Stomach smooth muscle (tissue), 2 donors: ENCODE data around the gene LRRC31.

Experiments
- H3K27ac ChIP-seq: one replicate; pipeline ENCODE4 v1.7.0; 2013; ENCODE audit warnings: mild to moderate bottlenecking, low read length, inconsistent platforms
- H3K27me3 ChIP-seq, 2 donors: one replicate each; pipeline ENCODE4 v1.7.0; 2013; ENCODE audit warnings: low read length in 2 of 2; ENCODE audit not compliant: insufficient read depth in 2 of 2, control insufficient read depth in 1 of 2
- H3K36me3 ChIP-seq, 2 donors: one replicate each; pipeline ENCODE4 v1.7.0; 2013; ENCODE audit warnings: low read length in 2 of 2; ENCODE audit not compliant: control insufficient read depth in 2 of 2, insufficient read depth in 2 of 2
- H3K4me1 ChIP-seq: one replicate; pipeline ENCODE4 v1.7.0; 2013; ENCODE audit warnings: low read length; ENCODE audit not compliant: control insufficient read depth, insufficient read depth
- H3K4me3 ChIP-seq, 2 donors: one replicate each; pipeline ENCODE4 v1.7.0; 2013; ENCODE audit warnings: low read length in 2 of 2
- H3K9ac ChIP-seq, 2 donors: one replicate each; pipeline ENCODE4 v1.7.0; 2013; ENCODE audit warnings: low read length in 2 of 2, mild to moderate bottlenecking in 1 of 2
- H3K9me3 ChIP-seq, 2 donors: one replicate each; pipeline ENCODE4 v1.7.0; 2013; ENCODE audit warnings: low read length in 2 of 2; ENCODE audit not compliant: control insufficient read depth in 2 of 2
- donor health status: healthy.
- donor health status: Pancreatic carcinoma.

The LRRC31 gene

DNA sequence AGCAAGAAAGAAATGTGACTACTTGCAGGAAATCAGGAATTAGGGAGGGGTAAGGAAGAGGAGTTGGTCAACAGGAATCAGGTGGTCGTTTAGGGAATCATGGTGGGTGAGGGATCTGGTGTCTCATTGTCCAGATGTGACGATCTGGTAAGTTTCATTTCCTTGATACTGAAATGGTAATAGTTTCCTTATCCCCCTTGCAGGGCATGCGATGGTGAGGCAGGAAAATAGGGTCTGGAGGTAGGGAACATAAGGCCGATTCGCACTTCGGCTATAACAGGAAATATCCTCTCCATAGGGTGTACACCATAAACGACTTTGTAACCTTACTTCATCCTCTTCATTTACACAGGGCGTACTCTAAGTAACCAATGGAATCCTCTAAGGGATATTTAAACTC lies 56.5 kb downstream of the LRRC31 start:
- H3K9ac ChIP-seq, result peak overlapping the region; percentile 73 to 75
- H3K9me3 ChIP-seq, result no peaks in the 10 kb centered on the region
- peaks cover 17% of the 10 kb centered on the region for H3K4me1 ChIP-seq
- no peaks in the 10 kb centered on the region for H3K36me3 ChIP-seq
- peak overlapping the region; percentile 76 for H3K4me3 ChIP-seq
- H3K27me3 ChIP-seq, result no peaks in the 10 kb centered on the region
- no peak overlapping the region for H3K27ac ChIP-seq

DNA sequence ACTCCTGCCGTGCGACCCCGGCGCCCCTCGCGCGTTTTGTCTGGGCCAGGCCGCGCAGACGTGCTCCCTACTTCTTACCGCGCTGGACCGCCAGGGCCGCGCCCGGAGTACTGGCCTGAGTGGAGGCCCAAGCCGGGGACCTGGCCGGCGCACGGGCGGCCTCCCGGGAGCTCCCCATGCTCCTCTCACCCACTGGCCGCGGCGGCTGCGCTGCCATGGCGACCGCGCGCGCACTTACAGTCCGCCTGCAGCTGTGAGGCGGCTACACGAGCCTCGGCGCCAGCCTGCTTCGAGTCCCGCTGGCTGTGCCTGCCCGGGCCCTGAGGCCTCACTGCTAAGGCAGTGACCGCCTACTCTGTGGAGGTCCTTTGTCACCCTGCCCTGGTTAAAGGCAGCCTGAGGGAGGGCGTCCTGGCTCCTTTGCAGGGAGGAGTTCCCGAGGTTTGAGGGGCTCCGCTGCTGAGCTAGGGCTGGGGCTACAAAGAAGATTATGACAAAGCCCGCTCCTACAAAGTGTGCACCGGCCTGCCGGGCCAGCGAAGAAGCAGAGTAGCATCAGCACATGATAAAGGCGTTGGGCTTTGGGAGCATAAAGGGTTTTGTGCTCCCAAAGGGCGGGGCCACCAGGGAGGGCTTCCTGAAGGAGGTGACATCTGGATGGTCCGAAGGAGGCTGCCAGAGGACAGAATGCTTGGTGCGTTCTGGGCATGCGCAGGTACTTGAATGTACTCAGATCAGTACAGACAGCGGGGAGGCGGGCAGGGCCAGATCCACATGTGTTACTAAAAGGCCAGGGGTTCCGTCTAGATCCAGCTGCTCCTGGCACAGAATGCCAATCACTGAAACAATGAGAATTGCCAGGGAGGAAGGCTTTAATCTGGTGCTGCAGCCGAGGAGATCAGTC lies 57.2 kb downstream of the LRRC31 start, which contains the start of the genes LRRC34 and LRRIQ4:
Gene LRRC34 (minus strand): TSS at position 573 of the 904 bp plus-strand sequence. CDS start 356 bp downstream, at position 217.
Gene LRRIQ4 (plus strand): TSS at position 539 of the 904 bp plus-strand sequence. CDS start 9,052 bp downstream, outside the sequence.
- Histone ChIP-seq H3K4me3 (peak within 1 kb of the TSS; percentile 76), H3K9ac (peak within 1 kb of the TSS; percentile 73 to 75)

DNA sequence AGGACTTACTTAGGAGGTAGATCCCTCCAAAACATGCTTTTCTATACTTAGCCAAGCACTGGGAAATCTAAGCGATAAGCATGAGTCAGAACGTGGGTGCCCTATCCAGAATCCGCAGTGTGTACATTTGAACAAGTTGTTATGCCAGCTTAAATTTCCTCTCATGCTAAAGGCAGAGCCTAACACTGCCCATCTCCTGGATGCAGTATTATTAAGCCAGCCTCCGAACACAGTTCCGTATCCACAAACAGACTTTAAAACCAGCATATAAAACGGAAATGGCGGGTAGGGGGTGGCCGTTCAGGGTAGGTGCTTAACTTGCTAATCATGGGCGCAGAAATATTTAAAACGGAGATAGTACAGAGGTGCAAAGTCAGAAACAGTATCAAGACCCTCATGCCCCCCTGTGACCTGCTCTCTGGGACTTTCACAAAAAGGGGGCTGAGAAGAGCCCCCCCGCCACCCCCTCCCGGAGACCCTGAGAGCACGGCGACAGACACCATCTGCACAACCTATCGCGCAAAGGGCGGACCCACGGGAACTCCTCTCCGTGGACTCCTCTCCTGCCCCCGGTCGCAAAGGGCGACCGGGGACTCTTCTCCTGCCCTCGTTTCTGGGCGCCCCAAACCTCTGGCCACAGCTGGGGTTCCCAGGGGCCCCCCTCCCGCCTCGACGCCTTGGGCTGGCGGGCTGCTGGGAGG lies 58.0 kb downstream of the LRRC31 start:
- H3K27ac ChIP-seq, result peak overlapping the region; percentile 59
- no peaks in the 10 kb centered on the region for H3K9me3 ChIP-seq
- peak overlapping the region; percentile 76 for H3K4me3 ChIP-seq
- H3K9ac ChIP-seq, result peak overlapping the region; percentile 73 to 75
- H3K4me1 ChIP-seq, result peaks cover 17% of the 10 kb centered on the region
- H3K27me3 ChIP-seq, result no peaks in the 10 kb centered on the region
- H3K36me3 ChIP-seq, result no peaks in the 10 kb centered on the region

More for the DNA sequence above, 57.2 kb downstream of the LRRC31 start, which contains the start of the genes LRRC34 and LRRIQ4:
- Histone ChIP-seq H3K36me3 (no peaks in the 10 kb centered on the region), H3K4me1 (peaks cover 17% of the 10 kb centered on the region), H3K27ac (peak within 1 kb of the TSS; percentile 59), H3K9me3 (no peaks in the 10 kb centered on the region), H3K27me3 (no peaks in the 10 kb centered on the region)

- Histone ChIP-seq H3K9ac (no peak overlapping the region), H3K9me3 (no peaks in the 10 kb centered on the region), H3K36me3 (no peaks in the 10 kb centered on the region), H3K27me3 (no peaks in the 10 kb centered on the region), H3K4me1 (peaks cover 17% of the 10 kb centered on the region), H3K4me3 (no peak overlapping the region), H3K27ac (no peak overlapping the region)
Measured at GRCh38 chr3:169809230-169809795, 60.4 kb downstream of the LRRC31 start.

GRCh38 chr3:169804681-169805080 lies 65.1 kb downstream of the LRRC31 start:
- H3K27ac ChIP-seq, result no peak overlapping the region
- H3K4me1 ChIP-seq, result no peaks in the 10 kb centered on the region
- H3K36me3 ChIP-seq, result peaks cover 0 to 2% of the 10 kb centered on the region in 2 donors
- H3K9ac ChIP-seq, result no peak overlapping the region
- H3K27me3 ChIP-seq, result no peaks in the 10 kb centered on the region
- H3K9me3 ChIP-seq, result no peaks in the 10 kb centered on the region
- no peak overlapping the region for H3K4me3 ChIP-seq

- H3K27ac ChIP-seq, result no peak overlapping the region
- H3K4me3 ChIP-seq, result no peak overlapping the region
- H3K4me1 ChIP-seq, result no peaks in the 10 kb centered on the region
- no peaks in the 10 kb centered on the region for H3K9me3 ChIP-seq
- no peaks in the 10 kb centered on the region for H3K27me3 ChIP-seq
- H3K36me3 ChIP-seq, result peaks cover 9% of the 10 kb centered on the region in 2 donors
- H3K9ac ChIP-seq, result no peak overlapping the region
Measured at GRCh38 chr3:169792359-169792758, 77.4 kb downstream of the LRRC31 start.

DNA sequence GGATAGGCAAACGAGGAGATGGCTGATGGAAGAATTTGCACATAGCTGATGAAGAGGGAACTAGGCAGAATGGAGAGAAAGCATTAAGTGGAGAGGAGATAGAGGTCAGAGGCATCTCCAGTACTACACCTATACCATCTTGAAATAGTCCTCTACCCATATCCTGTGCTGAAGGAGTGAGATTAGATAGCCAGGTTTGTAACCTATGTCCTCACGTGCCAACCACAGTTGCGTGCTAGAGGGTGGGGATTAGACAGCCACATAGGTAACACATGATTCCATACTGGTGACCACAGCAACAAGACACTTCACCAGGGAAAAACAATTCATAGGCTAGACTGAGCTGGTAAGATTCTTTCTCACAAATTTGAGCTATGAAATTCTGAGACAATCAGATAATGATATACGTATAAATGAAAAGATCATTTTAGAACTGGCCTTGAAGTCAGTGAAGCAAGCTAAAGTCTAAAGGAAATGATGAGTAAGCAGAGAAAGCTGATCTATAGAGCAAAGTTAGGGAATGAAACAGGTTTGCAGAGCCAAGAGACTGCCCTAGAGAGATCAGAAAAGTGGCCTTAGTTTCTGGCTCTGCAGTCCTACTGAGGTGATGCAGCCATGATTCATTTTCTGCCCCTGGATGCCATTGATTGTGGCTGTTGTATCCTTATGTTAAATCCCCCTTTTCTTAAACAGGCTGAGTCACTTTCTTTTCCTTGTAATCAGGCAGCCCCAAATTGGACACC lies 78.9 kb downstream of the LRRC31 start:
- no peaks in the 10 kb centered on the region for H3K4me1 ChIP-seq
- no peaks in the 10 kb centered on the region for H3K9me3 ChIP-seq
- no peak overlapping the region for H3K4me3 ChIP-seq
- H3K27me3 ChIP-seq, result no peaks in the 10 kb centered on the region
- peaks cover 15 to 16% of the 10 kb centered on the region in 2 donors for H3K36me3 ChIP-seq
- no peak overlapping the region for H3K27ac ChIP-seq
- H3K9ac ChIP-seq, result no peak overlapping the region

DNA sequence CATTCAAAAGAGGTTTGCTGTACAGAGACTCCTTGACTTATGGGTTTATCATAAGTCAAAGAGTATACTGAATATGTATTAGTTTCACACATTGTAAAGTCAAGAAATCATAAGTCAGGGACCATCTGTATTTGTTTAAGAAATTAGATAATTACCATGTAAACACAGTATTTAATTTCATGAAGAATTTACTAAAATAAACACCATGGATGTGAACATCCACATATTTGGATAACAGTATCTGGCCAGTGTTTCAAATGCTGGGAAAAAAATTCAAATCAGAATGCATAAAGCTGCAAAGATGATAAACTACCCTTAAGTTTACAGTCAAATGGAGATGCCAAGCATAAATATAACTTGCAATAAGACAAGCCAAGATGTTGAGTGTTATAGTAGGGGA lies 79.5 kb downstream of the LRRC31 start:
- no peak overlapping the region for H3K27ac ChIP-seq
- H3K9me3 ChIP-seq, result no peaks in the 10 kb centered on the region
- H3K4me3 ChIP-seq, result no peak overlapping the region
- no peaks in the 10 kb centered on the region for H3K4me1 ChIP-seq
- no peak overlapping the region for H3K9ac ChIP-seq
- H3K36me3 ChIP-seq, result peaks cover 15 to 21% of the 10 kb centered on the region in 2 donors
- no peaks in the 10 kb centered on the region for H3K27me3 ChIP-seq
